PC-9 (cell line): ENCODE data around the gene TUT4.

Experiments
- EZH2 ChIP-seq: fragments of 200-600 bp; sonication (generic); IDR thresholded peaks from 2 replicates; pipeline ENCODE4 v1.8.0; 2017; ENCODE audit warnings: antibody characterized with exemption, low read depth
- TF ChIP-seq, protein P1 (sequence below): fragments of 200-600 bp; sonication (generic); conservative IDR thresholded peaks from 2 replicates; pipeline ENCODE4 v1.6.1; 2017; ENCODE audit warnings: mixed run types, antibody characterized with exemption, mild to moderate bottlenecking, moderate library complexity

DNA sequence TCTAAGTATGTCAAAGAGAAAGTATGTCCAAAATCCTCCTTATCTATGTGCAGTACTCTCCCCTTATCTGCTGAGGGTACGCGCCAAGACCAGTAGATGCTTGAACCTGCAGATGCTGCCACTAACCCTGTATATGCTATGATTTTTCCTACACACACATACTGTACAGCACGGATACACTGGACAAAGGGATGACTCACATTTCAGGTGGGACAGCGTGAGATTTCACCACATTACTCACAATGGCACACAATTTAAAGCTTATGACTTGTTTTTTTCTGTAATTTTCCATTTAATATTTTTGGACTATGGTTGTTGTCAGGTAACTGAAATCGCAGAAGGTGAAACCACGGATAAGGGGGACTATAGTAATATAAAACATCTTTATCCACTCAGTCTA lies 152.8 kb downstream of the TUT4 start:
- TF ChIP-seq, protein P1, sequence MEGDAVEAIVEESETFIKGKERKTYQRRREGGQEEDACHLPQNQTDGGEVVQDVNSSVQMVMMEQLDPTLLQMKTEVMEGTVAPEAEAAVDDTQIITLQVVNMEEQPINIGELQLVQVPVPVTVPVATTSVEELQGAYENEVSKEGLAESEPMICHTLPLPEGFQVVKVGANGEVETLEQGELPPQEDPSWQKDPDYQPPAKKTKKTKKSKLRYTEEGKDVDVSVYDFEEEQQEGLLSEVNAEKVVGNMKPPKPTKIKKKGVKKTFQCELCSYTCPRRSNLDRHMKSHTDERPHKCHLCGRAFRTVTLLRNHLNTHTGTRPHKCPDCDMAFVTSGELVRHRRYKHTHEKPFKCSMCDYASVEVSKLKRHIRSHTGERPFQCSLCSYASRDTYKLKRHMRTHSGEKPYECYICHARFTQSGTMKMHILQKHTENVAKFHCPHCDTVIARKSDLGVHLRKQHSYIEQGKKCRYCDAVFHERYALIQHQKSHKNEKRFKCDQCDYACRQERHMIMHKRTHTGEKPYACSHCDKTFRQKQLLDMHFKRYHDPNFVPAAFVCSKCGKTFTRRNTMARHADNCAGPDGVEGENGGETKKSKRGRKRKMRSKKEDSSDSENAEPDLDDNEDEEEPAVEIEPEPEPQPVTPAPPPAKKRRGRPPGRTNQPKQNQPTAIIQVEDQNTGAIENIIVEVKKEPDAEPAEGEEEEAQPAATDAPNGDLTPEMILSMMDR: no peak
- TF ChIP-seq EZH2: no peak
